Sigmoid colon (tissue), 4 donors: ENCODE measurements around the gene ACAP2.

Experiments used
- CTCF ChIP-seq, 4 experiments: fragments of 450-650 bp in 3 of 4; fragments of 200-600 bp in 1 of 4; IDR thresholded peaks; one replicate each; pipeline ENCODE4 v1.5.1; 2016 to 2019; ENCODE audit warnings: antibody characterized with exemption in 4 of 4, mild to moderate bottlenecking in 3 of 4, moderate library complexity in 2 of 4
- POLR2A ChIP-seq, 2 donors: fragments of 450-650 bp; IDR thresholded peaks; one replicate each; pipeline ENCODE4 v1.6.1; 2016; ENCODE audit warnings: antibody characterized with exemption in 2 of 2, mild to moderate bottlenecking in 2 of 2, moderate library complexity in 2 of 2
- POLR2AphosphoS5 ChIP-seq, 4 donors: sonication (generic); formaldehyde crosslinking; IDR thresholded peaks; one replicate each; pipeline ENCODE4 v1.6.1; 2017; ENCODE audit warnings: antibody characterized with exemption in 4 of 4

- TF ChIP-seq CTCF (IDR thresholded peaks at IDR 0.05), result no peak
- TF ChIP-seq POLR2AphosphoS5 (IDR thresholded peaks at IDR 0.05), result no peak
- TF ChIP-seq POLR2A (IDR thresholded peaks at IDR 0.05), result no peak
Measured at GRCh38 chr3:195365371-195365770, 77.4 kb downstream of the ACAP2 start.
